OCI-LY7 (cell line): ENCODE results near the gene CMSS1.

Experiments used
- CTCF ChIP-seq: fragments of 200-600 bp; sonication (generic); conservative IDR thresholded peaks from 2 replicates; pipeline ENCODE4 v1.5.1; 2014; ENCODE audit warnings: mild to moderate bottlenecking, antibody characterized with exemption, low read length, moderate library complexity, mixed read lengths
- EZH2phosphoT487 ChIP-seq: fragments of 200-600 bp; sonication (generic); IDR thresholded peaks from 2 replicates; pipeline ENCODE4 v1.6.1; 2018; ENCODE audit warnings: low read depth, borderline replicate concordance, mild to moderate bottlenecking, mixed run types, antibody characterized with exemption, low read length, moderate library complexity, mixed read lengths

- TF ChIP-seq CTCF (no peak), EZH2phosphoT487 (no peak)
Observed at GRCh38 chr3:99833617-99834205, 16.0 kb downstream of the CMSS1 start.
